Stimulated activated CD4-positive, alpha-beta T cell treated with anti-CD3 and anti-CD28 coated beads, Interleukin-4, amount 100 ng/mL, for 1 hour (primary cell): ENCODE results near the gene BLM.
A peak's percentile ranks its signal among the peaks of the same experiment; 100 is the strongest.

Experiments
- DNase-seq: peaks from one replicate; pipeline ENCODE4 v3.0.0-alpha.2; 2020

Gene BLM

DNA sequence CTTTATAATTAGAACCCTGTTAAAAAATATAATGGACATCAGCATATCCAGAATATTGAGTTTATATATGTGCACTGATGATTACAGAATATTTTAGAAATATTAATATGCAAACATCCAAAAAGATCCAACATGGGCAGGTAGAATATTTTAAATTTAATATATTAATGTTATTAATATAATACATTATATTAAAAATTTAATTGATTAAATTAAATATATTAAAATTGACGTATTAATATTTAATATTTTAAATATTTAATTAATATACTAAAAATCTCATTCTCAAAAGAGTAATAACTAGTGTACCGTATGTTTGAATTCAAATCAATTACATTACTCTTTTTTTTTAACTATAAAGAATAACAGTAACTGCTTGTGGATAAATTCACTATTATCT, 77.4 kb downstream of the BLM start:
- no peak for DNase-seq

DNA sequence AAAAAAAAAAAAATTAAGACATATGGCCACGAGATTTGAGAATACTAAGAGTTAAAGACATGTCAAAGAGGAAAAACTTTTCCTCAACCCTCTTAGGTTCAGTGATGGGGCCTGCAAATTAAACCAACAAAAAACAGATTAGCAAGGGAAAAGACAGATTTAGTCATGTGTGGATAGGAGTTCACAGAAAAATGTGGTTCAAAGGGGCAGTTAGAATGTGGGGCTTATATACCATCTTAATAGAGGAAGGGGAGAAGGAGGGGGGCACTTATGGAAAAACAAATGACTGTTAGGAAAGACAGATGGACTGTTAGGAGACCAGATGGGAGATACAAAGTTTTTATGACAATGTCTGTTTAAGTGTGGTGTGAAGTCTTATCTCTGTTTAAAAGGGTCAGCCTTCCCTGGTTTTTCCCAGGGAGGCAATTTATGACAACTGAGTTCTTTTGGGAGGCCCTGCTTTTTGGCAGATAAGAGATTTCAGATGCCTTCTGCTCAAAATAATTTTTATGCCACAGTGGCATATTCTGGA, 82.6 kb downstream of the BLM start:
- DNase-seq = no peak

DNA sequence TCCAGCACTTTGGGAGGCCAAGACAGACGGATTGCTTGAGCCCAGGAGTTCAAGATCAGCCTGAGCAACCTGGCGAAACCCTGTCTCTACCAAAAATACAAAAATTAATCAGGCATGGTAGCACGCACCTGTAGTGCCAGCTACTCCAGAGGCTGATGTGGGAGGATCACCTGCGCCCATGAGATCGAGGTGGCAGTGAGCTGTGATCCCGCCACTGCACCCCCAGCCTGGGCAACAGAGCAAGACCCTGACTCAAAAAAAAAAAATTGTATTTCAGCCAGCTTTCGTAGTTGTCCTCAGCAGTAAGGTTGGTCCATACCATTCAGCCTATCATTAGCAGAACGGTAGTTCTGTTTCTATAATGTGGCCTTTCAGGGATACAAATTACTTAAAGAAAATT, 84.7 kb downstream of the BLM start:
- no peak for DNase-seq

DNA sequence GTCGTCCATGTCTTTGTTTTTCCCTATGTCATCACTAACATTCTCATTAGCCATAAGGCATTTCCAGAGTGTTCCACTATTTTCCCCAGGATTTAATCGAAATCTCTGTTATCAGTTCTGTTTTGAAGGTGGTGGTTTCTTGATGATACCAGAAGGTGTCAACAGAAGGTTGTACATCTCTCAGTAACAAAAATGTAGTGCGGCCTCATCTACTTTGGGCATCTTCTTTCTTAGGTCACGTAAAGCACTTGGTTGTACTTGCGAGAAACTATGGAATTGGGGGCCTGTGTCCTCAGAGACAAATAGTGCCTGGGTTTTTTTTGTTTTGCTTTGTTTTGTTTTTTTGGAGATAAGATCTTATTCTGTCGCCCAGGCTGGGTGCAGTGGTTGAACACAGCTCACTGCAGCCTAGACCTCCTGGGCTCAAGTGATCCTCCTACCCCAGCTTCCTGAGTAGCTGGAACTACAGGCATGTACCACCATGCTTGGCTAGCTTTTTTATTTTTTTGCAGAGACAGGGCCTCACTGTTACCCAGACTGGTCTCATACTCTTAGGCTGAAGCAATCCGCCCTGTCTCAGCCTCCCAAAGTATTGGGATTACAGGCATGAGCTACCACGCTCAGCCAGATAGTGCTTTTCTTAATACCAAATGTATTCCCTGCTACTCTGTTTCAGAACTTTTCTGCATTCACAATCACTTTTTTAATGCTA, 90.1 kb downstream of the BLM start:
- DNase-seq = no peak

DNA sequence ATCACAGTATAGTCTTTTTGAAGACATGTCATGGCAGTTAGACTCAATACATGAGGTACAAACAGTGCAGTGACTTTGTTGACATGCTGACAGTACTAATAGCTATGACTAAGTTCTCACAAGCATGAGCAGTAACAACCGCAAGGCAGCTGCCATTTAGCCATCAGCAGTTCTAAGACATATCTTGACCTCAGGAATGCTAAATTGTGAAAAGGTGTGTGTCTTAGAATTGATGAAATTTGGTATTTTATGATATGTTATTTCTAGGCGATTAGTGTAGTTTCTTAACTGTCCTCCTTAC, 90.6 kb downstream of the BLM start:
- DNase-seq = no peak

DNA sequence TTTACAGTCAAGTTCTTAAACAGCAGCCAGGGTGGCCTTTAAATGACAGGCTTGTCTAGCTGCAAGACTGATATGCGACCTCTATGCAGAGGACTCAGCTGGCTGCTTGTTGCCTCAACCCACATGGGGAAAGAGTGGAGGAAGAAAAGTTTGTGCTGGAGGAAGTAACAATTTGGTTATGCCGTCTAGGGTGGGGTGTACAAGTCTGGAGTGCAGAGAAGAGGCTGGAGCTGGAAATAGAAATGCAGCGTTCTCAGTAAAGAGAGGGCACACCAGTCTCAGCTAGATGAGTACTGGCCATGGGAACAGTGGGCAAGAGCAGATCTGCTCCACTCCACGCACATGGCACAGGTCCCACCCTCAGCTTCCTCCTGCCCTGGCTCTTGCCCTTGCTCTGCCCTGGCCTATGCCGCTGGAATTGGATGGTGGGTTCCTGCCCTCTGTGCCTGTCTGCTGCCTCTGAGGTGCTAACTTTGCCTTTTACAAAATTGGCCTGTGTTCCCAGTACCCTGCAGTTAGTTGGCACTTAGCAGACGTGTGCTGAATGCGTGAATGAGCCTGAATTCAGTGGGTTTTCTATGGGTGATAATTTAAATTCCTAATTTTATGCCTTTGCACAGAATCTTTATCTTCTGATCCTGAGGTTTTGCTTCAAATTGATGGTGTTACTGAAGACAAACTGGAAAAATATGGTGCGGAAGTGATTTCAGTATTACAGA, 91.5 kb downstream of the BLM start:
- DNase-seq = no peak

DNA sequence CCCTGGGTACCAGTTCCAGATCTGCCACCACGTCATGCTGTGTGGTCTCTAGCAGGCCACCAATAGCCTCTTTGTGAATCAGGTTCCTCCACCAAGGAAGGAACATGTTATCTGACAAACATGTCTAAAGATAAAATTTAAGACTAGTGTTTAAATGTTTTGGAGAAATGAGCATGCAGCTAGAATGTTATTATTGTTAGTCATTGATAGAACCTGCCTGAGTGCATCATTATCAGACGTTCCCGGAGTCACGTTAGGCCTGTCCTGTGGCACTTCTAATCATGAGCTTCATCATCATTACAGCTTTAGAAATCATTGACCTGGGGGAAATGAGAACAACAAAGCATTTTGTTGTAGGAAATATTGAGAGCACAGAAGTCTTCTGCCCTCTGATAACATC, 92.4 kb downstream of the BLM start:
- DNase-seq = no peak

DNA sequence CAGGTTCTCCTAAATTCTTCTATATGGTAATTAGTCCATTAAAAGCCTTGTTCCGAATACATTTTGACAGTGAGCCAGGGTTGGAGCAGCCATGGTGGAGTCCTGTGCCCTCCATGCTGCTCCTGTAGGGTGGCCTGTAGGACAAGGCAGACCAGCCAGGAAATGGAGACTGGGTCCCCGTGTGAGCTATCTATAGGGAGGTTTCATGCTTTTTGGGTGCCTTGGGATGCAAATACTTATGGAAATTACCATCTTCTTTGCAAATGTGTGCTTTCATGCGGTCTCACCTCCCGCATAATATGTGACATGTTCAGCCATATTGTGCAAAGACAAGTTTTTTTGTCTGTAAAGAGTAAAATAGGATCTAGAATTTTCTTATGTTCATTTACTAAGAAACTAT, 93.2 kb downstream of the BLM start:
- no peak for DNase-seq

DNA sequence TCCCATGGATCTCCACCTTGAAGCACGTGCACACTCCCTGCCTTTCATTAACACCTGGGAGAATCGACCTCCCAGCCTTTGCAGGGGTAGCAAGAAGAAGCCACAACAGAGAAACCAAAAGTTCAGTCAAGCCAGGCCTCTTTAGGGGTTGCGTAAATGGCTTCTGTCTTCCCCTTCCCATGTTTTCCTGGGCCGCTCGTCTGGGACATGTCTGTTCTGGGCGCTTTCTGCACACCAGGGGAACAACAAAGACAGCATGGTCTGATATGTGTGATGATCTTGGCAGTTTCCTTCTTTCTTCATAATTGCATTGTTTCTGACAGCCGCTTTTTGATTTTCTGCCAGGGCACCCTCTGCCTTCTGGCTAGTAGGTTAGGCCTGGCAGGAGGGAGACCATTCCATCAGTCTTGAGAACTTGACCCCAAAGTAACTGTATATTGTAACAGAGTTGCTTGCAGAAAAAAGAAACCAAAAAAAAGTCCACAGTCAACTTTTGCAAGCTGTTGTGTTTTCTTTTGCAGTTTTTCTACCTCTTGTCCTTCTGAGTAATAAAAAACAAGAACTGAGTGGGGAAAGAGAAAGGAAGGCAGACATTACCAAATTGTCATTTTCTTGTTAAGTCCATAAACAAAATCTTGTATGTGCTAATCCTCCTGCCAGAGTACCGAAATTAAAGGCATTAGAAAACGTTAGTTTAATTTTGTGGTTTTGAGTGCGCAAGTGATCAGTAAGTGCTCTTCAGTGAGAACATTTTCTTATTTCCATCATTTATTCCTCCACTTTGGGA, 95.2 kb downstream of the BLM start:
- no peak for DNase-seq

DNA sequence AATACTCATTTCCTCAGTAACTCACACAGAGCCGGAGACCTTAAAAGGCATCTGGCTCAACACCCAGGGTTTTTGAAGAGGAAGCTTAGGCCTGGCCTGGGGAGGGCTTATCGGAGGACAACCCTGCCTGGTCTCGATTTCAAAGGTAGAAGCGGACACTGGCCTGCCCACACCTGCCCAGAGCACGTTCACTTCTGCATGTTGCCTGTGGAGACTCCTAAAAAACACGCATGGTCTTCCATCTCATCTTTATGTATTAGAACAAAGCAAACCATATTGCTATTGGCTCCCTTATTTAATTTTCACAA, 95.8 kb downstream of the BLM start:
- no peak for DNase-seq

DNA sequence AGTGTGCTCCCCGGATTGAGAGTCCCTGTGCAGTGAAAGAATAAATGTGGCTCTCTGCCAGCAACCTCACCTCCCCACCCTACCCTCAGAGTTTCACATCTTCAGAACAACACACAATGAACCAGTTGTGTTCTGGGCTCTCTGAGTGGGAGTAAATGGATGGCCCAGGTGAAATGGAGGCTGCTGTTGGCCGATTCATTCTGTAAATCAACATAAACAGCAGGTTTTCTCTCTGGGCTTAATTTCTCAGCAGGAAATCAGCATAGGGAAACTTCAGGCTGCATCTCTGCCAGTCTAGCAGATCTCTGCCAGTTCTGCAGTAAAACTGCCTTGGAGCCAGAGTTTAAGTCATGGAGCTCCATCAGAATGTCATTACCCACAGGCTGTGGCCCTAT, 96.6 kb downstream of the BLM start:
- DNase-seq = no peak

DNA sequence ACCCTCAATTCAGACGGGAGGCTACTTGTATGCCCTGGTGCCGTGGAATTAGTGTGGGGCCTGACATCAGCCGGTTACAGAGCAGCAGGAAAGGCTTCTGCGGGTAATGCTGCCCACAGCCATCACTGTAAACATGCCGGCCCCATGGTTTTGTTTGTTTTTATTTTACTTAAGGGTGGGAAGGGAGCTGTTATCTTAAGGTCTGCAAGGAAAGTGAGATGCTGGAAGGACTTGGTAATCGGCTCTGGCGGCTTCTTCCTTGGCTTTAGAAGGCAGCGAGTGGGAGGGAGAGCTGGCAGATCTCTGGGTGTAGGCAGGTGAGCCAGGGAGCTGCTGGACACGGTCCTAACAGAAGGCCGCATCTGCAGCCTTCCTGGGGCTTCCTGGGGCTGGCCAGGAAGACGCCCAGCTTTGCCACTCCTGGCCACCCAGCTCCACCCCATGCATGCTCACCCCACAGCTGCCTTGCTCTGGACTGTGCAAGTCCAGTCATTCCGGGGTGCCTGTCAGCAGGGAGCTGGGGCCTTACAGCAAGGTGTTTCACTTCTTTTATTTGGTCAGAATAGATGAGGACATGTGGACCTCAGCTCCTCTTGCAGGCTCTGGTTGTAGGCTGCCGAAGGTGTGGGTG, 97.2 kb downstream of the BLM start:
- no peak for DNase-seq

DNA sequence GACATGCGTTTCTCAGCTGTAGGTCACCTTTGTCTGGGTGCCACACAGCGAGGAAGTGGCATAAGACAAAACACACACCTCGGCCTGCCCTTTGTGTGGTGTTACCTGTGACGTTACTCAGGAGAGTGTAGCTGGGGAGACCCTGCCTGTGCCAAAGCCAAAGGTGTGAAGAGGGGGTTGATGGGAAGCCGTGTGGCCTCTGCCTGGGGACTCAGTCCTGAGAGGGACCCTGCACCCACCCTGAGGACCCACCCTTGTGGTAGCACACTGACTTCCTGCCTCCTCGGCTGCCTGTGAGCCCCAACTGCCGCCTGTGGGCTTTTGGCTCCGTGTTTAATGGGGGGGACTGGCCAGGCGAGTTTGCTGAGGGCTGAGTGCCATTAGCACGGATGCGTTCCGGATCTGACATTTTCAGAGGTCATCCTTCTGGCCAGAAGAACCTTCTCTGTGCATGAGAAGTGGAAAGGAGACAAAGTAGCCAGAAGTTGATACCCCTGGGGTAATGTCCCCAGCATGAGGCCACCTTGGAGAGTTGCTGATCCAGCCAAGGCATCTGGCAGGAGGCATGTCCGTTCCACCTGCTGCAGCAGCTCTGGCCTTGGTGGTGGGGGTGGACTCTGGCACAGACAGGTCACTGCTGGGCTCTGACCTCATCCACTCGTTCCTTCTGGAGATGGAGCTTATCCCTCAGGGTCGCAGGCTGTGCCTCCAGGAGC, 99.4 kb downstream of the BLM start:
- no peak for DNase-seq

DNA sequence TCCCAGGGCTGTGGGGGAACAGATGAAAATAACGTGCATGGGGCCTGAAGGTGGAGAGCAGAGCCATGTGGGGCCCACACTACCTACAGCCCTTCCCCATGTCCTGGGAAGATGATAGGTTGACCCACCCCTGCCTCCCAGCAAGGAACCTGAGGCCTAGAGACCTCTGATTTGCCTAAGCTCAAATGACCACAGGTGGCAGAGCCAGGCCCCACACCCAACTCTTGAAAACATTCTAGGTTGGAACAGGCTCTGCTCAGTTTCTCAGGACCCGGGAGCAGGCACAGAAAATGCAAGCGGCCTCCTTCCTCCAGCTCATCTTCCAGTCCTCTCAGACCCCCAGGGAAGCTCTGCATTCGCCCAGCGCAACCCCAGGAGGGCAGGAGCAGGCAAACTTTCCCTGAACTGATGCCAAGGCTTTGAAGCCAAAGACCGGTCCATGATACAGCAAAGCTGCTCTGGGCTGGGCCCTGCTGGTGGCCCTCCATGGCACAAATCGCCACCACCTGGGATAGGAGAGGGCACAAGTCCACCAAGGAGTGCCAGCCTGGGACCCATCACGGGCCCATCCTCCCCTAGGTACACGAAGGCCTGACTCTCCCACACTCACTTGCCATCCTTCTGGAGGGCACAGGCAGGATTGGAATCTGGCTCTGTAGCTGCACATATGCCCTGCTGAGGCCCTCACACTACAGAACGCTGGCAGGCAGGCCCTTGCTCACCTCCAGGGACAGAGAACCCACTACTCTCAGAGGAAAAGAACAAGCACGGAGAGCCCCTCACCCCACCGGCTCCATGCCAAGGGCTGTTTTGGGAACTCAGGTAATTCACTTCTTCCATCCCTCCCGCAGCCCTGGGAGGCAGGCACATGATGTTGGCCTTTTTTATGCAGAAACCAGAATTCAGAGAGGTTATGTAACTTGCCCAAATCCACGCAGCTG, 100.2 kb downstream of the BLM start:
- no peak for DNase-seq

DNA sequence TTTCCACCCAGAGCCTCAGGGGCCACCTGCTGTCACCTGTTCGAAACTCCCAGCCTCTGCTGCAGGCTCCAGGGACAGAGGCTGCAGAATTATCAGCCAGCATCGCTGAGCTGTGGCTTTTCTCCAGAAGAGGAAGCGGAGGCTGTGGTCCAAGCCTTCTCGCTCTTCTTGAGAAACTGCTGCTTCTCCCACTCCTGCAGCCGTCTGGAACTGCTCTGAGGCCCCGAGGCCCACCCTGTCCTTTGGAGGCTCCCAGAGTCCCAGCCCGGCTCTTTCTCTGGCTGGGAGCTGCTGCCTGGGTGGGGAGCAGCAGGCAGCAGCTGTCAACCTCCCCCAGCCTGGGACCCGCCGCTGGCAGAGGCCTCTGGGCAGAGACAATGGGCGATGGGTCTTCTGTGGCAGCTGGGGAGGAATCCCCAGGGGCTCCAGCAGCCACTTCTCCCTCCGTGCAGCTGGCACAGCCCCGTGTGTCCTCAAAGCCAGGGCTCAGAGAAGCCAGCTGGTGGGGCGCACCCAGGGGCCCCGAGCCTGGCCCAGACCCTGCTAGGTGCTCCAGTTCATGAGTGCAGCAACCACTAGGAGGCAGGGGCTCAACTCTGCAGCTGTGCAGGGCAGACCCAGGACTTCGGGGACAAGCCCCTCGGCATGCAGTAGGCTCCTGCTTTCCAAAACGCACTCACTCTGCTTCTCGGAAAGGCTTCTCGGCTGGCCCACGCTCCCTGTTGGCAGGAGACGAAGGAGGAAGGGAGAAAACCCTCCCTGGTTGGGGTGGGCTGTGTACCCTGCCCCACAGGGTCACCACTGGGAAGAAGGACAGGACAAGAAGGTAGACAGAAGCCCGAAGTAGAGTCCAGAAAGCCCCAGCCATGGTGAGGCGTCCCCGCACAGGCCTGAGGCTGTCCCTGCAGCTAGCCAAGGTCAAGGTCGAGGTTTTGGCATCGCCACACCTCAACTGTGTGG, 101.4 kb downstream of the BLM start:
- DNase-seq = peak; percentile 20

DNA sequence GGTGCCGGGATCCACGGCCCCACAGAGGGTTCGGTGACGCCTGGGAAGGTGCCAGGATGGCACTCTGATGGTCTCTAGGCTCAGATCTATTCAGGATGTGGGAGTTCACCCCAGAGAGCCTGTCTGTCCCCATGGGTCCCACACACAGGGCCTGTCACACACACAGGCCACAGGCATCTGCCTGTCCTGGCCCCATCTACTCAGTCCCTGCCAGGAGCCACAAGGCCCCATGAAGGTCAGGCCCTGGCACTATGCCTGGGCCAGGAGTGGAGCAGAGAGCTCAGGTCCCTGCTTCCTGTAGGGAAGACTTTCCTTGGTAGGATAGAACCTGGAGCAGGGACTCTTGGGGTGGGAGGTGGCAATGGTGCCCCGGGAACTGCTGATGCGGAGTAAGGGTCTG, 102.2 kb downstream of the BLM start:
- no peak for DNase-seq

DNA sequence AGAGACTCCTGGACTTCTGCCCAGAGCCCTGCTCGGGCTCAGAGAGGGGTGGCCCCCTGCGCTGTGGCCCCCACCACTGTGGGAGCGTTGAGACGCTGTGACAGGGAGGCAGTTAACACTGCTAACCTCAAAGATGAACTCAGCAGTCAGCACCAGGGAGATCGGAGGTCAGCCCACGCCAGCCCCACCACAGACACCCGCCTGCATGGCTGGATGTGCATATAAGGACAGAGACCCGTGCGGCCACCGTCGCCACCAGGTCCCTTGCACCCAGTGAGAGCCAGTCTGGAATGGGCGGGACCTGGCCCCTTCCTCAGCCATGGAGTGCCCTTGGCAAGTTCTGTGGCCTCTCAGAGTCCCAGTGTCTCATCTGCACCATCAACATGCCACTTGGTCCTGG, 102.7 kb downstream of the BLM start:
- DNase-seq = no peak

DNA sequence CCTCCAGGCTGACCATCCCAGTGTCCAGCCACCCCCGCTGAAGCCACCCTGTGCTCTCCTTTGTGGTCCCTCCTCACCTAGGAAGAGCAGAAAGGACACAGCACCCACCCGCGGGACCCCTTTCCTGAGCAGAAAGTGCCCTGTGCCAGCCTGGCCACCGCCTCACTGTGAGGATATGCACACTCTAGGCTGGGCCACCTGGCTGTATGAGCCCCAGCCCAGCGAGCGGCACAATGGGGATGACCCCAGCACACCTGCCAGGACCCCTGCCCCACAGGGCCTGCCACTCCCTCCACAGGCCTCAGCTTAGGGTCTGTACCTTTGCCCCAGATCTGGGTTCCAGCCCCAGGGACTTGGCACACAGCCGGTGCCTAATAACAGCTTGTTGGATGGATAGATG, 103.3 kb downstream of the BLM start:
- DNase-seq = no peak

DNA sequence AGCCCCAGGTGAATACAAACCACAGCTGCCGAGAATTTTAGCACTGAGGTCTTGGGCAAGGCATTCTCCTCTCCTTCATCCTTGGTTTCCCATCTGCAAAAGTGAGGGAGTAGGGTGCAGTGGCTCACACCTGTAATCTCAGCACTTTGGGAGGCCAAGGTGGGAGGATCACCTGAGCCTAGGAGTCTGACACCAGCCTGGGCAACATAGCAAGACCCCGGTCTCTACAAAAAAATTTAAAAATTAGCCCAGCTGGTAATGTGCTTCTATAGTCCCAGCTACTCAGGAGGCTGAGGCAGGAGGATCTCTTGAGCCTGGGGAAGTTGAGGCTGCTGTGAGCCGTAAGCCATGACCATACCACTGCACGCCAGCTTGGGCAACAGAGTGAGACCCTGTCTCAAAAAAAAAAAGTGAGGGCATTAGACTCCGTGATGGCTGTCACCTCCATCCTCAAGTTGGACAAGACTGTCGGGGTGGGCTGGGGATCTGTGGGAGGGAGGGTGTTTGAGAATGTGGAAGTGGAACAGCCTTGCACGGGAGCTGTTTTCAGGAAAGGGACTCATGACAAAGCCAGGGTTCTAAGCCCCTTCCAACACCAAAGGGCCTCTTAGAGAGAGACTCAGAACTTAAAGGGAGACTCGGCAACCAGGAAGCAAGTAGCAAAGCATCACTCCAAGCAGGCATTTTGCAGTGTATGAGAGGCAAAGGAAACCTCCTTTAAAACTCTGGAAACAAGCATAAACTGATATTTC, 105.2 kb downstream of the BLM start:
- no peak for DNase-seq

DNA sequence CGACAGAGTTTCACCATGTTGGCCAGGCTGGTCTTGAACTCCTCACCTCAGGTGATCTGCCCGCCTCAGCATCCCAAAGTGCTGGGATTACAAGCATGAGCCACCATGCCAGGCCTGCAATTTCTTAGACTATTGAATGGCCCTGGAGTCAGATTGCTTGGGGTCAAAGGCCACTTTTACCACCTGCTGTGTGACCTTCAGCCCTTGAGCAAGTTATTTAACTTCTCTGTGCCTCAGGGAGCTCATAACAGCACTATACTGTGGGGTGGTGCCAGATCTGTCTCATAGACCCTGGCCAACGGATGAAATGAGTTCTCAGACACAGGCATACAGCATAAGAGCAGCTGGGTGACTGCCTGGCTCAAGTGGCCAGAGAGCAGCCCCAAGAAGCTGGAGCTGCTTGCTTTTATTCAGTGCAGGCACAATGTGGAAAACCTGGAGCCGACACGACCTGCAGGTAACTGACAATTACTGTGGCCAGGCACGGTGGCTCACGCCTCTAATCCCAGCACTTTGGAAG, 106.4 kb downstream of the BLM start:
- no peak for DNase-seq
